Panc1 (cell line): ENCODE measurements around the gene PRKAG2. TPM values are rescaled to one million over a fixed set of nuclear protein-coding genes. Genes with fewer than 3 reads are reported as not detected.

ENCODE experiments used
- ATAC-seq: fragments of 200-7000 bp; cut with Tn5 transposase; 2 replicates; pipeline ENCODE4 v1.9.1; 2020; ENCODE audit warnings: mild to moderate bottlenecking, moderate library complexity
- BruUV-seq: library from RNA; stranded (reverse); fragments of 400-500 nt; replicated peaks from 2 replicates; lab custom pipeline; 2021; lab: Mats Ljungman, UMichigan
- CTCF ChIA-PET: fragments of 300-600 bp; sonication (Branson Sonifier 250); formaldehyde crosslinking; loops from one replicate; lab custom pipeline; 2022; ENCODE audit warnings: antibody characterized with exemption; lab: Charles Lee
- POLR2A ChIA-PET: fragments of 300-600 bp; sonication (Branson Sonifier 250); formaldehyde crosslinking; loops from one replicate; lab custom pipeline; 2022; ENCODE audit warnings: antibody characterized with exemption; lab: Charles Lee
- DNase-seq: peaks from one replicate; pipeline ENCODE4 v3.0.0-alpha.2; 2010; ENCODE audit warnings: low read depth, low spot score
- H3K27ac ChIP-seq: 2 replicates; pipeline ENCODE4 v1.5.1; 2011; ENCODE audit warnings: mild to moderate bottlenecking, low read length, inconsistent platforms
- H3K27me3 ChIP-seq: fragments of 200-500 bp; sonication (Bioruptor generic); 2 replicates; pipeline ENCODE4 v1.6.0; 2014; ENCODE audit warnings: low read length, inconsistent platforms; ENCODE audit not compliant: control insufficient read depth, insufficient read depth
- H3K36me3 ChIP-seq: fragments of 200-500 bp; sonication (Bioruptor generic); 2 replicates; pipeline ENCODE4 v1.5.1; 2014; ENCODE audit warnings: inconsistent platforms, mild to moderate bottlenecking, low read length, moderate library complexity; ENCODE audit not compliant: control insufficient read depth, insufficient read depth
- H3K4me1 ChIP-seq: 2 replicates; pipeline ENCODE4 v1.5.1; 2011; ENCODE audit warnings: inconsistent platforms, mild to moderate bottlenecking, low read length, moderate library complexity; ENCODE audit not compliant: control insufficient read depth, insufficient read depth
- H3K4me3 ChIP-seq, 2 experiments: 2 replicates each; pipeline ENCODE4 v1.5.1; 2011 to 2012; ENCODE audit warnings: low read depth in 2 of 2, low read length in 2 of 2, mild to moderate bottlenecking in 2 of 2, inconsistent platforms in 1 of 2, moderate library complexity in 1 of 2
- H3K9me3 ChIP-seq: fragments of 200-500 bp; sonication (Bioruptor generic); 2 replicates; pipeline ENCODE4 v1.5.1; 2014; ENCODE audit warnings: low read depth, mild to moderate bottlenecking, inconsistent platforms, low read length, moderate library complexity; ENCODE audit not compliant: control insufficient read depth, insufficient read depth
- POLR2AphosphoS5 ChIP-seq: IDR thresholded peaks from 2 replicates; pipeline ENCODE4 v1.6.1; 2012; ENCODE audit warnings: mild to moderate bottlenecking, low read depth, low read length, moderate library complexity
- REST ChIP-seq, 2 experiments: IDR thresholded peaks; 2 replicates each; pipeline ENCODE4 v1.6.1; 2011 to 2012; ENCODE audit warnings: low read depth in 2 of 2, control low read depth in 1 of 2, low read length in 1 of 2, mild to moderate bottlenecking in 1 of 2, moderate library complexity in 1 of 2; ENCODE audit not compliant: insufficient read depth in 1 of 2
- SIN3A ChIP-seq: IDR thresholded peaks from 2 replicates; pipeline ENCODE4 v1.6.1; 2012; ENCODE audit warnings: low read depth, mild to moderate bottlenecking, low read length, moderate library complexity, borderline replicate concordance; ENCODE audit not compliant: insufficient read depth
- TCF7L2 ChIP-seq: IDR thresholded peaks from 2 replicates; pipeline ENCODE4 v1.6.1; 2011; ENCODE audit warnings: mild to moderate bottlenecking, low read depth, low read length, inconsistent platforms
- in situ Hi-C: cut with HindIII; loops from 2 replicates; pipeline ENCODE4 v1.10.0; 2016; ENCODE audit warnings: low sequenced_read_pairs, low pct_unique_long_range_greater_than_20kb
- intact Hi-C: fragments of 100-400 bp; cut with micrococcal nuclease; formaldehyde crosslinking; loops from one replicate; pipeline ENCODE4 v1.10.0; 2022; ENCODE audit not compliant: unreplicated experiment
- total RNA-seq: library from RNA; stranded (reverse); gene quantifications from one replicate; pipeline ENCODE4 v1.2.1, GENCODE V29; 2021; ENCODE audit not compliant: unreplicated experiment
- TF ChIP-seq, protein P1 (sequence below): fragments of 450-650 bp; IDR thresholded peaks from 2 replicates; pipeline ENCODE4 v1.5.1; 2017; ENCODE audit warnings: mild to moderate bottlenecking

Gene PRKAG2
- total RNA-seq, 1 experiment from 2014 or later = 71.6 TPM

DNA sequence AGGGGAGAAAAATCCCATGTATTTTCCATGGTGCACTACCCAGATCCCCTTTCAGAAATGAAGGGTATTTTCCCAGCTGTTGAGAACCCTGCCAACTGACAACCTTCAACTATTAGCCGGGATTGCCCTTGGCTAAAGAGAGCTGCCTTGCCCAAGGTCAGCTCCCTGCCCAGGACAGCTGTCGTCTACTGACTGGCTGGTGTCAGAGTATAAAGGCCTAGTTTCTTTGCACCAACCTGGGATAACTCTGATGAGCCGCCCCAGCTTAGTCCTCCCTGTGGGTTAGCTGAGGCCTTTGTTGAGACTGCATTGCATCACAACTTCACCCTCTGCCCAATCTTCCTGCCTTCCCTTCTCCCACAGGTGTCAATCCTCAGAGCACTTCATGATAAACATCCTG, 210.0 kb downstream of the PRKAG2 start:
- Histone ChIP-seq H3K27ac (no peak overlapping the region), H3K4me3 (no peak overlapping the region), H3K36me3 (no peaks in the 10 kb centered on the region), H3K27me3 (no peaks in the 10 kb centered on the region), H3K4me1 (no peaks in the 10 kb centered on the region), H3K9me3 (no peaks in the 10 kb centered on the region)
- CTCF ChIA-PET = no interaction called here
- in situ Hi-C loops = no loop called here
- intact Hi-C loops = no loop called here
- ATAC-seq (no peak), DNase-seq (no peak)
- no TSS peak for BruUV-seq
- TF ChIP-seq, protein P1, sequence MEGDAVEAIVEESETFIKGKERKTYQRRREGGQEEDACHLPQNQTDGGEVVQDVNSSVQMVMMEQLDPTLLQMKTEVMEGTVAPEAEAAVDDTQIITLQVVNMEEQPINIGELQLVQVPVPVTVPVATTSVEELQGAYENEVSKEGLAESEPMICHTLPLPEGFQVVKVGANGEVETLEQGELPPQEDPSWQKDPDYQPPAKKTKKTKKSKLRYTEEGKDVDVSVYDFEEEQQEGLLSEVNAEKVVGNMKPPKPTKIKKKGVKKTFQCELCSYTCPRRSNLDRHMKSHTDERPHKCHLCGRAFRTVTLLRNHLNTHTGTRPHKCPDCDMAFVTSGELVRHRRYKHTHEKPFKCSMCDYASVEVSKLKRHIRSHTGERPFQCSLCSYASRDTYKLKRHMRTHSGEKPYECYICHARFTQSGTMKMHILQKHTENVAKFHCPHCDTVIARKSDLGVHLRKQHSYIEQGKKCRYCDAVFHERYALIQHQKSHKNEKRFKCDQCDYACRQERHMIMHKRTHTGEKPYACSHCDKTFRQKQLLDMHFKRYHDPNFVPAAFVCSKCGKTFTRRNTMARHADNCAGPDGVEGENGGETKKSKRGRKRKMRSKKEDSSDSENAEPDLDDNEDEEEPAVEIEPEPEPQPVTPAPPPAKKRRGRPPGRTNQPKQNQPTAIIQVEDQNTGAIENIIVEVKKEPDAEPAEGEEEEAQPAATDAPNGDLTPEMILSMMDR = no peak
- TF ChIP-seq REST (IDR thresholded peaks at IDR 0.05; ENCODE audit: insufficient read depth in 1 of 2, low read depth in 2 of 2, low read length in 1 of 2) = no peak
- TF ChIP-seq POLR2AphosphoS5 = no peak
- TF ChIP-seq TCF7L2 = no peak
- TF ChIP-seq SIN3A = no peak
- POLR2A ChIA-PET = no interaction called here

GRCh38 chr7:151665368-151665767, 211.5 kb downstream of the PRKAG2 start:
- DNase-seq = no peak
- intact Hi-C loops = no loop called here
- in situ Hi-C loops = no loop called here
- H3K4me3 ChIP-seq = no peak overlapping the region
- H3K4me1 ChIP-seq = no peaks in the 10 kb centered on the region
- ChIA-PET CTCF (no interaction called here), POLR2A (interaction anchor here (0.6 kb wide), 1 partner anchor 24 kb away, joined by 16 read pairs; no protein-coding TSS in a partner anchor)
- H3K27ac ChIP-seq = no peak overlapping the region
- TF ChIP-seq, protein P1 = no peak
- TF ChIP-seq REST (IDR thresholded peaks at IDR 0.05; ENCODE audit: insufficient read depth in 1 of 2, low read depth in 2 of 2, low read length in 1 of 2) (no peak), POLR2AphosphoS5 (no peak), TCF7L2 (no peak), SIN3A (no peak)
- no peaks in the 10 kb centered on the region for H3K9me3 ChIP-seq
- H3K36me3 ChIP-seq = no peaks in the 10 kb centered on the region
- BruUV-seq = no TSS peak
- H3K27me3 ChIP-seq = no peaks in the 10 kb centered on the region
- no peak for ATAC-seq
